K562 (cell line): ENCODE results near the gene AQP2. TPM values are rescaled to one million over a fixed set of nuclear protein-coding genes. Genes with fewer than 3 reads are reported as not detected.

Experiments
- ARID2 ChIP-seq: fragments of 450-650 bp; IDR thresholded peaks from 2 replicates; pipeline ENCODE4 v1.6.1; 2017; ENCODE audit warnings: antibody characterized with exemption, mild to moderate bottlenecking
- CHCHD3 ChIP-seq: fragments of 250-450 bp; sonication (Bioruptor Pico); IDR thresholded peaks from 2 replicates; pipeline ENCODE4 v2.1.2; 2022; ENCODE audit warnings: mild to moderate bottlenecking
- CREB3L1 ChIP-seq: fragments of 450-650 bp; IDR thresholded peaks from 2 replicates; pipeline ENCODE4 v1.6.1; 2014; ENCODE audit warnings: low read depth, mild to moderate bottlenecking, moderate library complexity, borderline replicate concordance
- CSDE1 ChIP-seq, 2 experiments: fragments of 450-650 bp; IDR thresholded peaks; 2 replicates each; pipeline ENCODE4 v1.6.1; 2016; ENCODE audit warnings: mild to moderate bottlenecking in 1 of 2
- ELK3 ChIP-seq: fragments of 450-650 bp; formaldehyde crosslinking; IDR thresholded peaks from 2 replicates; pipeline ENCODE4 v1.4.0; 2020; ENCODE audit warnings: mild to moderate bottlenecking
- FOXK2 ChIP-seq, 2 experiments: fragments of 450-650 bp; IDR thresholded peaks in 1 of 2; conservative IDR thresholded peaks in 1 of 2; 2 replicates each; pipeline ENCODE4 v1.6.1; 2016; ENCODE audit warnings: low read depth in 2 of 2, mild to moderate bottlenecking in 1 of 2
- HLTF ChIP-seq: fragments of 450-650 bp; IDR thresholded peaks from 2 replicates; pipeline ENCODE4 v1.6.1; 2016
- HNRNPLL ChIP-seq: fragments of 200-400 bp; formaldehyde crosslinking; IDR thresholded peaks from 2 replicates; pipeline ENCODE4 v1.6.1; 2017; ENCODE audit warnings: low read length, low read depth, mild to moderate bottlenecking; ENCODE audit not compliant: poor library complexity, severe bottlenecking
- MEF2A ChIP-seq: IDR thresholded peaks from 2 replicates; pipeline ENCODE4 v1.6.1; 2011; ENCODE audit warnings: low read depth, mild to moderate bottlenecking, low read length, moderate library complexity; ENCODE audit not compliant: control insufficient read depth
- NRF1 ChIP-seq, 2 experiments: fragments of 450-650 bp; IDR thresholded peaks in 1 of 2; conservative IDR thresholded peaks in 1 of 2; 2 replicates each; pipeline ENCODE4 v1.6.1; 2014; ENCODE audit warnings: mild to moderate bottlenecking in 2 of 2
- RB1 ChIP-seq: fragments of 450-650 bp; IDR thresholded peaks from 2 replicates; pipeline ENCODE4 v1.6.1; 2017; ENCODE audit warnings: low read depth, mild to moderate bottlenecking
- RUNX1 ChIP-seq: sonication (generic); IDR thresholded peaks from 2 replicates; pipeline ENCODE4 v1.6.1; 2016; ENCODE audit warnings: antibody characterized with exemption, low read depth
- SIN3B ChIP-seq: fragments of 450-650 bp; IDR thresholded peaks from 2 replicates; pipeline ENCODE4 v1.6.1; 2017; ENCODE audit warnings: low read depth, mild to moderate bottlenecking, moderate library complexity
- SMARCE1 ChIP-seq: fragments of 450-650 bp; IDR thresholded peaks from 2 replicates; pipeline ENCODE4 v1.7.1; 2016; ENCODE audit warnings: mild to moderate bottlenecking
- SPI1 ChIP-seq: IDR thresholded peaks from 2 replicates; pipeline ENCODE4 v1.6.1; 2011; ENCODE audit warnings: low read depth, low read length, control low read depth, borderline replicate concordance
- TAF9B ChIP-seq: fragments of 450-650 bp; IDR thresholded peaks from 2 replicates; pipeline ENCODE4 v1.6.1; 2018; ENCODE audit warnings: mild to moderate bottlenecking; ENCODE audit not compliant: partially characterized antibody
- TBP ChIP-seq: optimal IDR thresholded peaks from 2 replicates; pipeline ENCODE3; 2011; ENCODE audit warnings: low read depth, low read length, improper control_type of control experiment
- TCF7L2 ChIP-seq: fragments of 150-350 bp; IDR thresholded peaks from 2 replicates; pipeline ENCODE4 v1.6.1; 2016; ENCODE audit warnings: low read depth, mild to moderate bottlenecking, low read length, moderate library complexity
- ZKSCAN1 ChIP-seq: fragments of 150-350 bp; IDR thresholded peaks from 2 replicates; pipeline ENCODE4 v1.6.1; 2016; ENCODE audit warnings: low read depth, low read length
- polyA plus RNA-seq, 8 experiments: library from polyadenylated mRNA; depleted of rRNA in 4 of 8; stranded (reverse) in 5 of 8; unstranded in 3 of 8; fragments of >200 nt; fragmentation: Nextera tagmentation in 2 of 8; fragmentation: Illumina TruSeq in 1 of 8; extraction: Ambion mirVana in 2 of 8; extraction: Trizol in 1 of 8; gene quantifications; 2 replicates each; pipeline versions ENCODE4 v1.2.1 to v1.2.3, GENCODE V29; 2011 to 2014; ENCODE audit warnings: inconsistent platforms in 1 of 8, missing spikeins in 1 of 8
- total RNA-seq, 7 experiments: library from RNA; depleted of rRNA in 6 of 7; stranded (reverse); fragments of >200 nt in 6 of 7; fragmentation: Illumina TruSeq in 2 of 7; extraction: Trizol in 2 of 7; gene quantifications; 2 replicates each; pipeline versions ENCODE4 v1.2.1 to v1.2.3, GENCODE V29; 2011 to 2021; ENCODE audit warnings: low replicate concordance in 1 of 7
- TF ChIP-seq, protein P1 (sequence below), 3 experiments: fragments of 200-800 bp in 1 of 3; sonication (Bioruptor generic) in 1 of 3; sonication (generic) in 1 of 3; formaldehyde crosslinking in 1 of 3; IDR thresholded peaks; 2 replicates each; pipeline versions ENCODE4 v1.6.1 to v1.8.0; 2016 to 2022; ENCODE audit warnings: mild to moderate bottlenecking in 2 of 3, missing compliant biosample characterization in 2 of 3, missing genetic modification characterization in 2 of 3, missing genetic modification reagents in 1 of 3
- TF ChIP-seq, protein P2 (sequence below): sonication (generic); formaldehyde crosslinking; IDR thresholded peaks from 2 replicates; pipeline ENCODE4 v1.8.1; 2022; ENCODE audit warnings: missing genetic modification reagents
- TF ChIP-seq, protein P3 (sequence below), 2 experiments: fragments of 450-650 bp; conservative IDR thresholded peaks; 2 replicates each; pipeline ENCODE4 v1.6.1; 2017; ENCODE audit warnings: mild to moderate bottlenecking in 2 of 2, moderate library complexity in 2 of 2

The AQP2 gene
- total and polyA plus RNA-seq, 9 of the 15 experiments (the other 6 are each of a cell fraction or from before 2014, with no cell fraction given): not detected

DNA sequence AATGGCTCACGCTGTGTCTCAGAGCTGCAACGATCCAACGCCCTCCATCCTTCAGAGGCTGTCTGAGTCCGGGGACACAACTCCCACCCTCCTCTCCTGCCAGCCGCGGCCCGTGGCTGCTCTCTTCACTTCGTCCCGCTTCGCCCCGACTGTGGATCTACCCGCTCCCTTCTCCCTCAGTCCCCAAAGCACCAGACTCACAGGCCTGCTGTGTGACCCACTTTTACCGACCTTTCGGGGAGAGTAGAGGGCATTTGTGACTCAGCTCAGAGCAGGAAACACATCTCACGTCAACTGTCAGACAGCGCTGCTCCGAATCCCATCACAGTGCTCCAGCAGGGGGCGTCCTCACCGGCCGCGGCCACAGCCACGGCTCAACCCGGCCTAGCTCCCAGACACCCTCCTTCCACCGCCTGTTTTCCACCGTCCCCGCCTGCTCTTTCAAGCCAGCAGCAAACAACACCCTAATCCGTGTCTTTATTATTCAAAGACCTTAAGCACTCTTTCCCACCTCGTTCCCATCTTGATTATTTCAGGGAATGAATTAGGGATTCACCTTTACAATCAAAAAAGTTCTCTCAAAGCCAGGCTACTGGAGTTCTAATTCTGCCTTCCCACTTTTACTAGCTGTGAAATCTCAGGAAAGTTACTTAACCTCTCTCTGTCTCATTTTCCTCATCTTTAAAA, 5.0 kb upstream of the AQP2 start (continued):
- TF ChIP-seq CREB3L1: 0 out of 2 replicates have a peak, but pooled peaks have one; percentile 40
- TF ChIP-seq TBP: peak; percentile 27
- no peak for TF ChIP-seq CHCHD3 (CRISPR knock-in tag)
- no peak for TF ChIP-seq TAF9B
- 0 out of 2 replicates have a peak, but pooled peaks have one; percentile 33 for TF ChIP-seq ZKSCAN1
- TF ChIP-seq NRF1 (conservative IDR thresholded peaks at IDR 0.05 in 1 of 2, IDR thresholded peaks at IDR 0.05 in 1 of 2): no peak; a peak in 1 of 4 replicates
- TF ChIP-seq FOXK2 (conservative IDR thresholded peaks at IDR 0.05 in 1 of 2, IDR thresholded peaks at IDR 0.05 in 1 of 2; ENCODE audit: low read depth in 2 of 2): peak; percentile 29 to 51; a peak in 1 of 4 replicates
- no peak for TF ChIP-seq TCF7L2
- TF ChIP-seq, protein P1, sequence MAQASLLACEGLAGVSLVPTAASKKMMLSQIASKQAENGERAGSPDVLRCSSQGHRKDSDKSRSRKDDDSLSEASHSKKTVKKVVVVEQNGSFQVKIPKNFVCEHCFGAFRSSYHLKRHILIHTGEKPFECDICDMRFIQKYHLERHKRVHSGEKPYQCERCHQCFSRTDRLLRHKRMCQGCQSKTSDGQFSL (CRISPR knock-in tag; IDR thresholded peaks at IDR 0.05): 0 out of 2 replicates have a peak, but pooled peaks have one; percentile 38
- TF ChIP-seq, protein P1 (tag; IDR thresholded peaks at IDR 0.05): no peak
- TF ChIP-seq HNRNPLL: no peak
- TF ChIP-seq, protein P2, sequence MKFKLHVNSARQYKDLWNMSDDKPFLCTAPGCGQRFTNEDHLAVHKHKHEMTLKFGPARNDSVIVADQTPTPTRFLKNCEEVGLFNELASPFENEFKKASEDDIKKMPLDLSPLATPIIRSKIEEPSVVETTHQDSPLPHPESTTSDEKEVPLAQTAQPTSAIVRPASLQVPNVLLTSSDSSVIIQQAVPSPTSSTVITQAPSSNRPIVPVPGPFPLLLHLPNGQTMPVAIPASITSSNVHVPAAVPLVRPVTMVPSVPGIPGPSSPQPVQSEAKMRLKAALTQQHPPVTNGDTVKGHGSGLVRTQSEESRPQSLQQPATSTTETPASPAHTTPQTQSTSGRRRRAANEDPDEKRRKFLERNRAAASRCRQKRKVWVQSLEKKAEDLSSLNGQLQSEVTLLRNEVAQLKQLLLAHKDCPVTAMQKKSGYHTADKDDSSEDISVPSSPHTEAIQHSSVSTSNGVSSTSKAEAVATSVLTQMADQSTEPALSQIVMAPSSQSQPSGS (CRISPR knock-in tag): no peak
- no peak for TF ChIP-seq SPI1
- no peak for TF ChIP-seq MEF2A
- no peak for TF ChIP-seq ARID2
- TF ChIP-seq RUNX1: no peak
- TF ChIP-seq SMARCE1: peak; percentile 73
- no peak for TF ChIP-seq HLTF
- TF ChIP-seq, protein P3, sequence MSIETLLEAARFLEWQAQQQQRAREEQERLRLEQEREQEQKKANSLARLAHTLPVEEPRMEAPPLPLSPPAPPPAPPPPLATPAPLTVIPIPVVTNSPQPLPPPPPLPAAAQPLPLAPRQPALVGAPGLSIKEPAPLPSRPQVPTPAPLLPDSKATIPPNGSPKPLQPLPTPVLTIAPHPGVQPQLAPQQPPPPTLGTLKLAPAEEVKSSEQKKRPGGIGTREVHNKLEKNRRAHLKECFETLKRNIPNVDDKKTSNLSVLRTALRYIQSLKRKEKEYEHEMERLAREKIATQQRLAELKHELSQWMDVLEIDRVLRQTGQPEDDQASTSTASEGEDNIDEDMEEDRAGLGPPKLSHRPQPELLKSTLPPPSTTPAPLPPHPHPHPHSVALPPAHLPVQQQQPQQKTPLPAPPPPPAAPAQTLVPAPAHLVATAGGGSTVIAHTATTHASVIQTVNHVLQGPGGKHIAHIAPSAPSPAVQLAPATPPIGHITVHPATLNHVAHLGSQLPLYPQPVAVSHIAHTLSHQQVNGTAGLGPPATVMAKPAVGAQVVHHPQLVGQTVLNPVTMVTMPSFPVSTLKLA (conservative IDR thresholded peaks at IDR 0.05): no peak; a peak in 1 of 4 replicates
- no peak for TF ChIP-seq ELK3
- TF ChIP-seq RB1: peak; percentile 42
- TF ChIP-seq CSDE1 (IDR thresholded peaks at IDR 0.05): no peak
- TF ChIP-seq SIN3B: no peak
